D341Med (cell line): ENCODE data around the gene SF3A2.
"Not testable (repeated sequence)": the region's sequence is repeated elsewhere in the genome, so short reads cannot be mapped to it uniquely, and the experiment has no call there.

ENCODE experiments used
- DNase-seq: peaks from one replicate; pipeline ENCODE4 v3.0.0; 2012; ENCODE audit warnings: low spot score

SF3A2 gene

DNA sequence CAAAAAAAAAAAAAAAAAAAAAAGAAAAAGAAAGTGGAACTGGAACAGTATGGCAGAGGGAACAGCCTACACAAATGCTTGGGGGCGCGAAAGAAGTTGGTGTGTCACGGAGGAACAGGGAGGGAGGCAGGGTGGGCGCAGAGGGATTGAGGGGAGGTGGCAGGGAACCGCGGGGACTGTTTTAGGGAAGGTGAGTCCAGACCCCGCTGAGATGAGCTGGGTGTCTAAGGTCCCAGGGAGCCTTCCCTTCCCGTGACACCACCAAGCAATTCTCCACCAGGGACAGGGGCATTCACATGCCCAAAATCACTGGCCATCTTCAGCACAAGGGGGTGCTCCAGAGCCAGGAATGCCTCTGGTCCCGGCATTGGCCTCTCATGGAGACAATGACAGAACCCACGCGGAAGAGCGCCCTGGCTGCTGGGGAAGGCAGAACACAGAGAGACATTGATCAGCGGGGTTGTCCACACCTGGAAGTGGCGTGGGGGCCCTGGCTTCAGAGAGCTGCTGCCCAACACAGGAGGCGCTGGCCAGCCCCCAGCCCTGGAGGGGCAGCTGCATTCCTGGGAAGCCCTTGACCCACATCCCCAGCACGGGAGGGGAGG is 38.4 kb downstream of the SF3A2 start:
- peak; percentile 83 for DNase-seq

GRCh38 chr19:2275588-2276428 is 39.2 kb downstream of the SF3A2 start:
- DNase-seq = peak; percentile 46

GRCh38 chr19:2276429-2276986 is 39.9 kb downstream of the SF3A2 start:
- DNase-seq = no peak

DNA sequence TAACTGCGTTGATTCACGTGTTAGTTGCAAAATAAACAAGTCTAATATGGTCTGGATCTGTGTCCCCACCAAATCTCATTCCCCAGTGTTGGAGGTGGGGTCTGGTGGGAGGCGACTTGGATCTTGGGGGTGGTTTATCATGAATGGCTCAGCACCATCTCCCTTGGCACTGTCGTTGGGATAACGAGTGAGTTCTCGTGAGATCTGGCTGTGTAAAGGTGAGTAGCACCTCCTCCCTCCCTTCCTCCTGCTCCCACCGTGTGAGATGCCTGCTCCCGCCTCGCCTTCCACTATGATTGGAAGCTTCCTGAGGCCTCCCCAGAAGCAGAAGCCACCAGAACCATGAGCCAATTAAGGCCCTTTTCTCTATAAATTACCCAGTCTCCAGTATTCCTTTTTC is 40.5 kb downstream of the SF3A2 start:
- no peak for DNase-seq

DNA sequence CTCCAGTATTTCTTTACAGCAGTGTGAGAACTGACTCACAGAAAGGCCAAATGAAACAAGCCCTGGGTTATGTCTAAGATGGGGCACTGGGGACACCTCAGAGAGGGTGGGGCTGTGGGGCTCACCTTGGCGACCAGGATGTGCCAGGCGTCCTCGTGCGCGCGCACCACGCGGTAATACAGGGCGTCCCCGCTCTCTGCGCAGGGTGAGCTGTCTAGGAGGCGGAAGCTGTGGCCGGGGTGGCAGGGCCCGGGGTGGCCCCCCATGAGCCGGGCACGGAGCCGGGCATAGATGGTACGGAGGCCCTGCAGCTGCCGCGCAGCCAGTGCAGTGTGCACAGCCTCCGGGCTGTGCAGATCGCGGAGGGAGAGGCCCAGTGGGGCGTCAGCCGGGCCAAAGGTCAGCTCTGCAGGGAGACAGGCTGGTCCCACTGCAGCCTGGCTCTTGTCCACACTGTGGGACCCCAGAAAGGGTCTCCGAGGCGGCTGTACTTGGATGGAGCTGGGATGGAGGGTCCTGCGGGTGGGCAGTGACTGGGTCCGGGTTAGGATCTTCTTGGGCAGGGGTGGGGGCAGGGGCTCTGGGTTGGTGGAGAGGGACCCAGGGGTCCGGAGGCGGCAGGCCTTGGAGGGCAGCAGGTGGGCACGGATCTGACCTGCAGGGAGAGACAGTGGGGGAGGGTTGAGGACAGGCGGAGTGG is 42.0 kb downstream of the SF3A2 start:
- no peak for DNase-seq

- no peak for DNase-seq
These were observed 44.1 kb downstream of the SF3A2 start for GRCh38 chr19:2280633-2281264.

GRCh38 chr19:2281265-2282061 is 44.8 kb downstream of the SF3A2 start:
- not testable (repeated sequence) for DNase-seq

GRCh38 chr19:2282062-2282861 is 45.6 kb downstream of the SF3A2 start, which contains the start of gene PEAK3:
Gene PEAK3 (minus strand): TSS chr19:2282175. CDS start chr19:2280931, 1,244 bp downstream.
- DNase-seq = no peak

GRCh38 chr19:2282862-2283237 is 46.2 kb downstream of the SF3A2 start:
- no peak for DNase-seq

- DNase-seq = no peak
These were observed 47.3 kb downstream of the SF3A2 start for GRCh38 chr19:2283835-2284507.

- DNase-seq = no peak
These were observed 49.9 kb downstream of the SF3A2 start for GRCh38 chr19:2286402-2287140.

- DNase-seq = no peak
These were observed 51.1 kb downstream of the SF3A2 start for GRCh38 chr19:2287585-2288337.

- DNase-seq = no peak
These were observed 51.8 kb downstream of the SF3A2 start for GRCh38 chr19:2288338-2288817.

- DNase-seq = no peak
These were observed 52.4 kb downstream of the SF3A2 start for GRCh38 chr19:2288818-2289713.

- DNase-seq = no peak
These were observed 53.3 kb downstream of the SF3A2 start for GRCh38 chr19:2289714-2290435.

GRCh38 chr19:2290441-2291184 is 54.0 kb downstream of the SF3A2 start:
- no peak for DNase-seq
